NCI-H187 (cell line): ENCODE results near the gene ADGRD2.

ENCODE experiments used
- DNase-seq, 2 experiments: peaks; one replicate each; lab custom pipeline; 2025; lab: John Stamatoyannopoulos, UW

Gene ADGRD2

GRCh38 chr9:124479947-124480620 is 29.8 kb downstream of the ADGRD2 start:
- no peak for DNase-seq

GRCh38 chr9:124480621-124480981 is 30.4 kb downstream of the ADGRD2 start:
- DNase-seq: no peak

GRCh38 chr9:124481115-124481514 is 30.9 kb downstream of the ADGRD2 start:
- DNase-seq: no peak

- no peak for DNase-seq
These were observed 32.3 kb downstream of the ADGRD2 start for GRCh38 chr9:124482431-124483031.

- DNase-seq: no peak
These were observed 33.2 kb downstream of the ADGRD2 start for GRCh38 chr9:124483481-124483880.

- no peak for DNase-seq
These were observed 35.0 kb downstream of the ADGRD2 start for GRCh38 chr9:124485201-124485600.

GRCh38 chr9:124485936-124486335 is 35.7 kb downstream of the ADGRD2 start:
- no peak for DNase-seq

- DNase-seq: no peak
These were observed 36.6 kb downstream of the ADGRD2 start for GRCh38 chr9:124486778-124487259.

GRCh38 chr9:124487260-124488182 is 37.3 kb downstream of the ADGRD2 start:
- DNase-seq: no peak

- DNase-seq: no peak
These were observed 38.5 kb downstream of the ADGRD2 start for GRCh38 chr9:124488641-124489210.

GRCh38 chr9:124489222-124489621 is 39.0 kb downstream of the ADGRD2 start:
- DNase-seq: no peak

- DNase-seq: no peak
These were observed 39.8 kb downstream of the ADGRD2 start for GRCh38 chr9:124490004-124490403.

GRCh38 chr9:124491049-124491975 is 41.1 kb downstream of the ADGRD2 start:
- DNase-seq: no peak

- DNase-seq: no peak
These were observed 42.6 kb downstream of the ADGRD2 start for GRCh38 chr9:124492818-124493217.

- no peak for DNase-seq
These were observed 43.0 kb downstream of the ADGRD2 start for GRCh38 chr9:124493218-124493617.

GRCh38 chr9:124493794-124494479 is 43.7 kb downstream of the ADGRD2 start:
- no peak for DNase-seq

GRCh38 chr9:124495126-124496074 is 45.1 kb downstream of the ADGRD2 start:
- no peak for DNase-seq

- DNase-seq: no peak
These were observed 45.8 kb downstream of the ADGRD2 start for GRCh38 chr9:124496075-124496449.

- DNase-seq: no peak
These were observed 46.2 kb downstream of the ADGRD2 start for GRCh38 chr9:124496463-124496862.

GRCh38 chr9:124497441-124497840 is 47.2 kb downstream of the ADGRD2 start:
- no peak for DNase-seq
